GM19438 (cell line): ENCODE measurements around the gene SEMA3E.
"Not testable (repeated sequence)": the region's sequence is repeated elsewhere in the genome, so short reads cannot be mapped to it uniquely, and the experiment has no call there.

Experiments
- ATAC-seq: cut with Tn5 transposase; IDR thresholded peaks from one replicate; pipeline ENCODE4 v1.9.1; 2021; ENCODE audit warnings: low read depth; ENCODE audit not compliant: unreplicated experiment

Gene SEMA3E

DNA sequence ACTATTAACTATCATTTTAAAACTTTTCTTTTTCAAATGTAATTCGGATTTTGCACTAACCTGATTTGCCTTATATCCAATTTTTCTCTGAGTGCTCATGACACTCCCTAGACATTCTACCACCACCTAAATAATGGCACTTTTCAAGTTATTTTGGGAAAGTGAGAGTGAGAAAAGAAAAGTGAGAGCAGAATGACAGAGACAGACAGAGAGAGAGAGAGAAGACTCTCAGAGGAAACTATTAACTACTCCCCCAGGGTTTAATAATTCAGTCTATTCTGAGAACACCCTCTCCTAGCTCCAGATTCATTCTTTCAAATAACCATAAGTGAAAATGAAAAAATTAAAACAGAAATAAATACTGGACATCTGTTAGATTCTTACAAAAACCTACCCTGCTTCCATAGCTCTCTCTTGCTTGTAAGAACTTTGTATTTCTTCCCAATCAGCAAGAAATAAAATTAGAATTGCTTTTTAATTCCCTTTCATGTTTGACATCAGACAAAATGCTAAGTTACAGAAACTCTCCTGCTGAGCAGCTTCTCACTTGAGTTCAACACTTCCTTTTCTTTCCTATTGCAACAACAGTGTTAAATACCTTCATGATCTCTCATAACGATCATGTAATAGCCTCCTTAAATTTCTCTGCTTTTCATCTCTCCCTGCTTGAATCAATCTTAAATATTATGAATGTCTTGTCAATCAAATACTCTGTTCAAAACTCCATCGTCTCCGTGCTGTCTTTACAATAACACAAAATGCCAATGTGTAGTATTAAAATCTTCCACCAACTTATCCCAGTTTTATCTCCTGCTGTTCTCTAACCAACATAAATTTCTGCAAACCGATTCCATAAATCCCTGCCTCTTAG is 191.7 kb downstream of the SEMA3E start:
- ATAC-seq: no peak

- ATAC-seq: no peak
These were observed 192.5 kb downstream of the SEMA3E start for GRCh38 chr7:83456413-83456812.

DNA sequence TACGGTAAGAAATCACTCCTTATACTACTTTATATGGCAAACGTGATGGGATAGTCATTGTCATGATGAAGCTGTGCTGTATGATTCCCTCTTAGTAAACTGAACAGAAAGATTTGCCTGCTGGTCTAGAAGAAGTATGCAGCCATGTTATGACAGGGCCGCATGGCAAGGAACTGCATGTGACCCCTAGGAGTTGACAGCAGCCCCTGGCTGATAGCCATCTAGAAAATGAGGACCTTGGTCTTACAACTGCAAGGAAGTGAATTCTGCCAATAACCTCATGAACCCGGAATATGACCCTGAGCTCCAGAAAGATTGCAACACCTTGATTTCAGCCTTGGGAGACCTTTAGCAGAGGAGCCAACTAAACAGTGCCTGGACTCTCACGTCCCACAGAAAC is 193.3 kb downstream of the SEMA3E start:
- no peak for ATAC-seq

- no peak for ATAC-seq
These were observed 196.7 kb downstream of the SEMA3E start for GRCh38 chr7:83452256-83452655.

DNA sequence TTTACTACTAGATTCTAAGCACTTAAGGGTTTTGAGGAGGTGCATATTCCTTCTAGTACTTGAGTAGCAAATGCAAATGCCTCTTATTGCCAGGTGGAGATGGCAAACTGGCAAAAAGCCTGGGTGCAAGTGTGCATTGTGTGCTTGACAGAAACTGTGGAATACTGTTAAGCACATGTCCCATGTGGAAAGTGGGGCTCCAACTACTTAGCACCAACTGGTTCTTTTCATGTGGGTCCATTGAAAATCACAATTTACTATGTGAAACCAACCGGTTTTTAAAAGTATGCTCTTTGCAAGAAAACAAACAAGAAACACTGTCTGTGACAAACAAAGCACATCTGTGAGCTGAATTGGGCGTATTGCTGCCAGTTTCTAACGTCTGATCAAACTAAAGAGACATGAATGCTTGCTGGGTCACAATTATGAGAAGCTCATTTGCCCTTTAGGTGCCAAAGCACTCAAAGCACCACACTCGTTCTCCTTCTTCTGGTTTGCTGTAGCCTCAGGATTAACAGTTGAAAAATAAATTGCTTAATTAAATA is 197.4 kb downstream of the SEMA3E start:
- ATAC-seq: no peak

DNA sequence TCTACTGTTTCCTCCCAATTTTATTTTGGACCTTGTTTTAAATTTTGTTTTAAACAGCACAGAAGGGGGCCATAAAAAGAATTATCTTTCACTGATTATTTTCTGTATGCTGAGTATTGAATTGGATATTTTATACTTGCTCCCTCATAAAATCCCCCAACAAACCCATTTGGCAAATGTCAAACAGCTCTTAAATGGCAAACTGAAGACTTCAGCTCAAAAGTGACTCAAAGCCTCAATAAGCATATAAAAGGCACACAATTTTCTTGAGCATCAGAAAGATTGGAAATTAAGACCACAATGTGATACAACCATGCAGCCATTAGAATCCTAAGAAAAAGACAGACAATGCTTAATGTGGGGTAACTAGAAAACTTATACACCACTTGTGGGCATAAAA is 199.2 kb downstream of the SEMA3E start:
- ATAC-seq: no peak

DNA sequence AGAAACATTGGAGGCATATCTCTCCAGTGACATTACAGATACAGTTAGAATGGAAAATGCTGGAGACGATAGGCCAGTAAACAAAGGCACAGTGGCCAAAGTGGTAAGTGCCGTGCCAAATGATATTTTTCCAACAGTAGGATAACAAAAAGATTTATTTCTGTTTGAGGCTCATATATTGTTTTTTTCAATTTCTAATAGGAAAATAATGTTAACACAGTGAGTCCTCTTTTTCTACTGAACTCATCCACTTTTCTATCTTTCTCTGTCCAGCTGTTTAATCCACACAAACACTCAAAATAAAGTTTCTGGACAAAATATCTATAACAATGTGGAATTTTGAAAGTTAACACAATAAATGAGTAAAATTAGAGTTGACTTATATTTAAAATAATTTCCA is 201.3 kb downstream of the SEMA3E start:
- no peak for ATAC-seq

- no peak for ATAC-seq
These were observed 202.8 kb downstream of the SEMA3E start for GRCh38 chr7:83446102-83446669.

DNA sequence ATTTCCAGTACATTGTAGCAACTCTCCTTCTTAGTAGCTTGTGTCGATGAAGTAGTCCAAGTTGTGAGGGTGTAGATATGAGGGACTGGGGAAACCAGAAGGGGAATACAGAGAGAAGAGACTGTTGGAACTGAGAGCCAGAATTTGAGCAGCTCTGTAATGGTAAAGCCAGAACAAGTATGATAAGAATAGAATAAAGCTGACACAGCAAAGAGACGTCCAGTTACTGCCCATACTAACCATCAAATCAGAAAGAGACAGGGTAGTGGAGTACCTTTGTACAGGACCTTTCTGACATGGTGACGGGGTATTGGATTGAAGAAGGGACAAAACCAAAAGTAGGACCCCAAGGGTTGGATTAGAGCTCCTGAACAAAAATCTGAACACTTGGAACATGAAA is 206.0 kb downstream of the SEMA3E start:
- no peak for ATAC-seq

GRCh38 chr7:83439026-83439425 is 209.9 kb downstream of the SEMA3E start:
- ATAC-seq: no peak

- not testable (repeated sequence) for ATAC-seq
These were observed 218.7 kb downstream of the SEMA3E start for GRCh38 chr7:83430289-83430688.

DNA sequence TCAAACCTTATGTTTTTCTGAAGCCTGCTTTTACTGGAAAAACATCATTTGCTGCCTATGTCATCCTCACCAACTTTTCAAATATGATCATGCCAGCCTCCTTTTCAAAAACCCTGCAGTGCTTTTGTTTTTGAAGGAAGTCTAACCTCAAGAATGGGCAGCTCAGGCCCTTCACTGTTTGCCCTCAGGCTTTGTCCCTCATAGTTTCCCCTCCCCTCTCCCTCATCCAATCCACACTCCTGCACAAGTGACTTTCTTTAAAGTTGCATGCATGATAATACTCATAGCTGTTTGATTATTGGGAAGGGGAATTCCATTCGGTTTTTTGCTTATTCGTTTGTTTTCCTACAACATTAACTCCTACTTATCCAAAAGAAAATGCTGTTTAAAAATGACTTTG is 219.4 kb downstream of the SEMA3E start:
- ATAC-seq: no peak

DNA sequence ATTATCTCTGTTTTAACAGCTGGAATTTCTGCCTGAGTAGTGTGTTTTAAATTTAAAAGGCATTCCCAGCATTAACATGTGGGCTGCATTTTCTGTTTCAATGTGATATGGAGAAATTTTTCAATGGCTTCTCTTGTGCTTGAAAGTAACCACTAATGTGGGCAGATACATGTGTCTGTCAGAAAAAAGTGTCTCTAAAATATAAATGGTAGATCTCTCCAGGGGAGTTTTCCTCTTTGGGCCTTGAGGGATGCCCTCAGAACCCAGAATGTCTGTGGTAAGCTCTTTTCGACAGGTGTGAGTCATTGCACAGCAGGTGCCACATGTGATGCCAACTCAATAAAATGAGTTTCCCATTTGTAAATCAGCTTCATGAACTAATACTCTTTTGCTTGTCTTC is 221.1 kb downstream of the SEMA3E start:
- ATAC-seq: no peak

GRCh38 chr7:83426325-83426724 is 222.6 kb downstream of the SEMA3E start:
- no peak for ATAC-seq

DNA sequence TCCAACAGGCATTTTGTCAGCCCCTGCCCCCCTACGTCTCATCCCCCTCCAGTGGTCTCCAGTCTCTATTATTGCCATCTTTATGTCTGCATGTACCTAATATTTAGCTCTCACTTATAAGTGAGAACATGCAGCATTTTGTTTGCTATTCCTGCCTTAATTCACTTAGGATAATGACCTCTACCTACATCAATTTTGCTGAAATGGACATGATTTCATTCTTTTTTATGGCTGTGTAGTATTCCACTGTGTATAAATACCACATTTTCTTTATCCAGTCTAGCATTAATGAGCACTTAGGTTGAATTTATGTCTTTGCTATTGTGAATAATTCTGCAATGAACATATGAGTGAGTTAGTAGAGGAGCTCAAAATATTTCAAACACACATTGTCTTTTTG is 229.9 kb downstream of the SEMA3E start:
- no peak for ATAC-seq

GRCh38 chr7:83415840-83416239 is 233.1 kb downstream of the SEMA3E start:
- no peak for ATAC-seq

GRCh38 chr7:83414947-83415346 is 234.0 kb downstream of the SEMA3E start:
- no peak for ATAC-seq

DNA sequence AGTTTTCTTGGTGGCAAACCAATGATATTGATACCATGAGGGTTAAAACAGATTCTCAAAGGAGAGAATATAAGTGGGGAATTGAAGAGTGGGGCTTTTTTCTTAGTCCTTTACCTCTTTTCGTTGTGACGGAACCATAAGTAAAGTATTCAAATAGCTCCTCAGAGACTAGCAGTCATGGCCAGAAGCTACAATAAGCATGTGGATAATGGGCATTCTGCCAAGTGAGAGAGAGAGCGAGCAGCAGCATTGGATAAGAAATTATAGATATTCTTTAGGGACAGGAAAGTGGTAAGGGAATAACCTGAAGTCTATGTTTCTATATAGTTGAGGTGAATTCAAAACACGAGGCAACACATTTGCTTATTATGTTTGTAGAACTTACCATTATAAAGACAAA is 235.1 kb downstream of the SEMA3E start:
- no peak for ATAC-seq

GRCh38 chr7:83413424-83413823 is 235.5 kb downstream of the SEMA3E start:
- no peak for ATAC-seq

GRCh38 chr7:83410989-83411591 is 237.8 kb downstream of the SEMA3E start:
- no peak for ATAC-seq

DNA sequence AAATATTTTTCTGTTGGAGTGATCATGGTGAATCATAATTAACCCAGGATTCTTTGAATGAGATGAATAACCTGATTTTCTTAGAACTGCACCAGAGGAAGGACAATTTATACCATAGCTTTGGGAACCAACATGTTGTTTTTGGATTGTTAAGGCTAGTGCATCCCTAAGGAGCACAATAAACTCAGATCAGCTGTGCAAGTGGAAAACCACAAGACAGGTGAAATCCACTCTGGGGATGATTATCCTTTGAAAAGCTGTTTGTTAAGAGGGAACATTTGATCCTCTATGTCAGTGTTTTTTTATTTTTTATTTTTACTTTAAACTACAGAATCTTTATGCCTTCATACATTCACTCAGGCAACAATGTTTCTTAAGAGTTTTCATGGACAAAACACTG is 254.2 kb downstream of the SEMA3E start:
- ATAC-seq: no peak

DNA sequence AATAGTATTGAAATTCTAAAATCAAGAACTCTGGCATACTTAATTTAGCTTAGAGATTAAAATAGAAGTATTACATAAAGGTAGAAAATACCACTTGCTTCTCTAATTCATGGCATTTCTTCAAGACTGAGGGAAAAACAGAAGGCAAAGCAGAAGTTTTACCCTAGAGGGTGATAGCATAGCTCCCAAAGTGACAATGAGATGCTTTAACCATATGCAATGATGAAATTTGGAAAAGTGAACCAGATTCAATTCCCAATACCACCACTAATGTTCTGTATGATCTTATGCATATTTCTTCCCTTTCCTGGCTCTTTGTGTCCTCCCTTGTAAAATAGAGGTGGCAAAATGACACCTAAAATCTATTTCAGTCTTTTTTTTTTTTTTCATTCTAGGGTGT is 260.5 kb downstream of the SEMA3E start:
- ATAC-seq: no peak
